Adipocyte (in vitro differentiated cells): ENCODE data around the gene KCNQ1.

ENCODE experiments used
- DNase-seq: peaks from one replicate; pipeline ENCODE4 v3.0.0-alpha.2; 2015; ENCODE audit warnings: low read depth
- H3K27me3 ChIP-seq: replicated peaks from 2 replicates; pipeline ENCODE4 v1.7.0; 2013; ENCODE audit warnings: mild to moderate bottlenecking, low read length, moderate library complexity; ENCODE audit not compliant: control insufficient read depth, insufficient read depth
- H3K36me3 ChIP-seq: 2 replicates; pipeline ENCODE4 v1.7.0; 2013; ENCODE audit warnings: low read length, mild to moderate bottlenecking, moderate library complexity; ENCODE audit not compliant: control insufficient read depth, insufficient read depth, severe bottlenecking
- H3K4me1 ChIP-seq: 2 replicates; pipeline ENCODE4 v1.7.0; 2013; ENCODE audit warnings: mild to moderate bottlenecking, low read length, moderate library complexity; ENCODE audit not compliant: control insufficient read depth, insufficient read depth
- H3K4me3 ChIP-seq: 2 replicates; pipeline ENCODE4 v1.7.0; 2013; ENCODE audit warnings: mild to moderate bottlenecking, low read length, moderate library complexity
- H3K9ac ChIP-seq: 2 replicates; pipeline ENCODE4 v1.7.0; 2013; ENCODE audit warnings: mild to moderate bottlenecking, low read length, moderate library complexity
- H3K9me3 ChIP-seq: 2 replicates; pipeline ENCODE4 v1.7.0; 2013; ENCODE audit warnings: mild to moderate bottlenecking, low read length, moderate library complexity; ENCODE audit not compliant: control insufficient read depth

The KCNQ1 gene

DNA sequence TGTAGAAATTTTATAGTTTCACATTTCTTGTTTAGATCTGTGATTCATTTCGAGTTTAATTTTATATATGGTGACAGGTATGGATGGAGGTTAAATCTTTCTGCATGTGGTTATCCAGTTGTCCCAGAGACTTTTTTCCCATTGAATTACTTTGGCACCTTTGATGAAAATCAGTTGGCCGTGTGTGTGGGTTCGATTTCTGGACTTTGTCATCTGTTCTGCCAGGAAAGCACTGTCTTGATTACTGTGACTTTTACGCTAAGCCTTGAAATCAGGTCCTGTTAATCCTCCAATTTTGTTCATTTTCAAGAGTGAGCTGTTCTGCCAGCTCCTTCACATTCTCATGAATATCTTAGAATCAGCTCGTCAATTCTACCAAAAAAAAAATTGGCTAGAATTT lies 107.4 kb downstream of the KCNQ1 start:
- Histone ChIP-seq H3K4me1 (no peaks in the 10 kb centered on the region), H3K9ac (no peak overlapping the region), H3K36me3 (no peaks in the 10 kb centered on the region), H3K27me3 (peaks cover 32% of the 10 kb centered on the region), H3K9me3 (peaks cover 3% of the 10 kb centered on the region), H3K4me3 (no peak overlapping the region)
- DNase-seq, result no peak

DNA sequence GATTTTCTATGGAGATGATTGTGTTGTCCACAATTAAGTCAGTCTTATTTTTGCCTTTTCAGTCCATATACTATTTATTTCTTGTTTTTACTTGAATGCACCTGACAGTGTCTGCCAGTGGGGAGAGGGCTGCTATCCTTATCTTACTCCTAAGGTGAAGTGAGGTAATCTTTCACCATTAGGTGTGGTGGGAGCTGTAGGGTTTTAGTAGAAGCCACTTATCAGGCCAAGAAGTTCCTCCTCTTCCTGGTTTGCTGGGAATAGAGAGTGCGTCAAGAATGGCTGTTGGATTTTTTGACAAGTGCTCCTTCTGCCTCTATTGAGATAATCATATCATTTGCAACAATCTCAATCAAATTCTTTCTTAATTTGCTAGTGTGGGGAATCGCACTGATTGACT lies 108.4 kb downstream of the KCNQ1 start:
- no peaks in the 10 kb centered on the region for H3K4me1 ChIP-seq
- DNase-seq, result no peak
- no peak overlapping the region for H3K9ac ChIP-seq
- H3K4me3 ChIP-seq, result no peak overlapping the region
- no peaks in the 10 kb centered on the region for H3K36me3 ChIP-seq
- peaks cover 32% of the 10 kb centered on the region for H3K27me3 ChIP-seq
- H3K9me3 ChIP-seq, result peaks cover 11% of the 10 kb centered on the region

DNA sequence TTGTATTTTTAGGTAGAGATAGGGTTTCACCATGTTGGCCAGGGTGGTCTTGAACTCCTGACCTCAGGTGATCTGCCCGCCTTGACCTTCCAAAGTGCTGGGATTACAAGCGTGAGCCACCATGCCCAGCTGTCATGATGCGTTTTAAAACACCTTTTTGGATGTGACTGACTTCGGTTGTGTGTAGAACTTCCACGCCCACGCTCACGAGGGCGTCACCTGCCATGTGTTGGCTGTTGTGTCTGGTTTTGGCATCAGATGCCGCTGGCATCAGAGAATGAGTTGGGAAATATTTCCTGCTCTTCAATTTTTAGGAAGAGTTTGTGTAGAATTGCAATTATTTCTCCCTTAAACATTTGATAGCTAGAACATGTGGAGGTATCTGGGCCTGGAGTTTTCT lies 109.1 kb downstream of the KCNQ1 start:
- peaks cover 28% of the 10 kb centered on the region for H3K27me3 ChIP-seq
- no peak overlapping the region for H3K4me3 ChIP-seq
- no peak for DNase-seq
- no peaks in the 10 kb centered on the region for H3K36me3 ChIP-seq
- no peak overlapping the region for H3K9ac ChIP-seq
- peaks cover 11% of the 10 kb centered on the region for H3K9me3 ChIP-seq
- no peaks in the 10 kb centered on the region for H3K4me1 ChIP-seq

DNA sequence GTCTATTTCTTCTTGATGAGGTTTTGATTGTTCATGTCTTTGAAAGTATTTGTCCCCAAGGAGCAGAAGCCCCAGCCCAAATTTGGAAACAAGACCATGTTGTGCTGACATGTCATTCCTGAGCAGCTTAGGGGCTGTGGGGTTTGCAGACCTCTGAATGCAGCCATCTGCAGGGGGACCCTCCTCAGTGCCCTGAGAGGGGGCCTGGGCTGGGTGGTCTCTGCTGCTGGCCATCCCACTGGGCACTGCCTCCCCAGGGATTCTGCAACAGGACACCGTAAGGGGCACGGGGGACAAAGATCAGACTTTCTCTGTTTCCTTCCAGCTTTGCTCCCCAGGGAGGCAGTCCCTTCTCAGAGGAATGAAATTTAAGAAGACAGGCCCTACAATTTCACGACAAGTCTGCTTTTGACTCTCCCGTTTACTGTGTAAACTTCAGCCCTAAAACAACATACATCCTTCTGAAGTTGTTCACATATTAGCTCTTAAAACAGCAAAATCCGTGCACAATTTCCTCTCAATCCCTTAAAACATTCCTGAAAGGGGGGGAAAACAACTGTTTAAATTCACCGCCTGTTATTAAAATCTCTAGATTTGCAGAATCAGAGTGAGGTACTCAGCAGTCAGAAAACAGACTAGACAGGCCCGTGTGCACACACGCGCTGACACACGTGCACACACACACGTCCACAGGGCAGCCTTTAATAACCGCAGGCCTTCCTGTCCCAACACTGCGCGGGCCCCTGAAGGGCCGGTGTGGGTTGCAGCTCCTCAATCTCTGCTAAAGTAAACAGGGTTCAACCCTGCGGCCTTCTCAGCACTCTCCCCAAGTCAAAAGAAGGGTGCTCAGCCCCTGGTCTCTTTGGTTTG lies 109.8 kb downstream of the KCNQ1 start:
- H3K4me1 ChIP-seq, result no peaks in the 10 kb centered on the region
- H3K36me3 ChIP-seq, result no peaks in the 10 kb centered on the region
- no peak overlapping the region for H3K4me3 ChIP-seq
- H3K9ac ChIP-seq, result no peak overlapping the region
- H3K9me3 ChIP-seq, result peaks cover 11% of the 10 kb centered on the region
- peaks cover 28% of the 10 kb centered on the region for H3K27me3 ChIP-seq
- DNase-seq, result no peak

DNA sequence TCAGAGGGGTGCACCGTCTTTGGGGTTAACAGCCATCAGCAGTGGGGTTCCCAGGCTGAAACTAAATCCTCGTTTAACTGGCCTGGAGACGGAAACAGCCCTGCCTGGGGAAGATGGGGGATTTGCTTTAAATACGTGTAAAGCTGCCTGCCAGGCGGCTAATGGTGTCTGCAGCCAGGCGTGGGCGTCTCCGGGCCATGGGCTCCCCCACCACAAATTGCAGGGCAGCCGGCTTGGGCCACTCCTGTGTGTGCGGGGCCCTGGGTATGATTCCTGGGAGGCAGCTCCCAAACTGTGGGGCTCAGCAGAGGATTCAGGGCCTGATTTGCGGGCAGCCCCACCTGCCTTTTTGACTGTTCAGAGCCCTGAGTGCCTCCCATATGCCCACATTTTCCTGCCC lies 110.5 kb downstream of the KCNQ1 start:
- Histone ChIP-seq H3K36me3 (no peaks in the 10 kb centered on the region), H3K27me3 (peaks cover 22% of the 10 kb centered on the region), H3K9ac (no peak overlapping the region), H3K9me3 (peaks cover 11% of the 10 kb centered on the region), H3K4me1 (no peaks in the 10 kb centered on the region), H3K4me3 (no peak overlapping the region)
- DNase-seq, result no peak

DNA sequence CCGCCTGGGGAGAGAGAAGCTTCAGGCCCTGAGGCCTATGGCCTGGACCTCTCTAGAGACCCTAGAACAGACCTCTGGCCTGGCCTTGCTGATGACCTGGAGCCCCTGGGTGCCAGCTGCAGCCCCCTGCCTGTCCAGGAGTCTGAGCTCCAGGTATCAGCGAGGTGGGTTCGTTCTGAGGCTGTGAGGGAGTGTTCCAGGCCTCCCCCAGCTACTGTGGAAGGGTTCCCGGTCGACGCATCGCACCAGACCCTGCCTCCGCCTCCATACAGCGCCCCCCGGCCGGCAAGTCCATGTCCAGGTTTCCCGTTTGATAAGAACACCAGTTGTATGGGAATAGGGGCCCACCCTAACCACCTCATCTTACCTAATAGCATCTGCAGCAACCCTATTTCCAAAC lies 111.1 kb downstream of the KCNQ1 start:
- no peak for DNase-seq
- Histone ChIP-seq H3K4me3 (no peak overlapping the region), H3K9ac (no peak overlapping the region), H3K9me3 (peaks cover 11% of the 10 kb centered on the region), H3K36me3 (no peaks in the 10 kb centered on the region), H3K4me1 (no peaks in the 10 kb centered on the region), H3K27me3 (peaks cover 17% of the 10 kb centered on the region)

DNA sequence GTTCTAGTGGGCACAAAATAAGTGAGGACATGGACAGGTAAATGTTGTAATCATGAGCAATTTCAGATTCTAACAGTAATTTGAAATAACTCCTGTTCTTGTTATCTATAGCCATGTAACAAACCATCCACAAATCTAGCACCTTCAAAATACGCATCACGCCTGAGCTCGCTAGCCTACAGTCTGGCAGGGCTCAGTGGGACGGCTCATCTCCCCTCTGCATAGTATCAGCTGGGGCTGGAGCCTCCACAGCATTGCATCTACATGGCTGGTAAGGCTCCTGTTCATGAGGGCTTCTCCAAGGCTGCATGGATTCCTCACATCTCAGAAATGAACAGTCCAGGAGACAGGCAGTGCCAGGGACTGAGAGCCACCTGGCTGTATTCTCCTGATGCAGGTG lies 112.6 kb downstream of the KCNQ1 start:
- Histone ChIP-seq H3K4me3 (no peak overlapping the region), H3K9me3 (peaks cover 11% of the 10 kb centered on the region), H3K27me3 (peaks cover 7% of the 10 kb centered on the region), H3K4me1 (no peaks in the 10 kb centered on the region), H3K36me3 (no peaks in the 10 kb centered on the region), H3K9ac (no peak overlapping the region)
- no peak for DNase-seq

DNA sequence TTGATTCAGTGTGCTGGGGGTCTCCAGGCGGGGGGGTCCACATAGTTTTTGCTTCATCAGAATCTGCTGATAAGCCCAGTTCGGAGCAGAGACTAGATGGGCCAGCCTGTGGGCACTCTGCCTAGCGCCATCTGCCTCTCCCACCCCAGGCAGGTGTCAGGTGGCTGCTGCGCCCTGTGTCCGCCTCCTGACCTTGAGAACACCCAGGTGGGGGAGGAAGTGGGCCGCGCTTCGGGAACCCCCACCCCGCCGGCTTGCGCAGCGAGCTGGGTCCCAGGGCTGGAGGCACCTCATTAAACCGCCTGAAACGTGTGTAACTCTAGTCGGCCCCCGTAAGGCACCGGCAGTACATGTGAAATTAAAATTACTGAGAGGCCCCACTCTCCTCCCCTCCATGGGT lies 113.6 kb downstream of the KCNQ1 start:
- H3K9ac ChIP-seq, result no peak overlapping the region
- H3K36me3 ChIP-seq, result no peaks in the 10 kb centered on the region
- DNase-seq, result no peak
- H3K27me3 ChIP-seq, result peaks cover 7% of the 10 kb centered on the region
- peaks cover 11% of the 10 kb centered on the region for H3K9me3 ChIP-seq
- no peak overlapping the region for H3K4me3 ChIP-seq
- no peaks in the 10 kb centered on the region for H3K4me1 ChIP-seq

DNA sequence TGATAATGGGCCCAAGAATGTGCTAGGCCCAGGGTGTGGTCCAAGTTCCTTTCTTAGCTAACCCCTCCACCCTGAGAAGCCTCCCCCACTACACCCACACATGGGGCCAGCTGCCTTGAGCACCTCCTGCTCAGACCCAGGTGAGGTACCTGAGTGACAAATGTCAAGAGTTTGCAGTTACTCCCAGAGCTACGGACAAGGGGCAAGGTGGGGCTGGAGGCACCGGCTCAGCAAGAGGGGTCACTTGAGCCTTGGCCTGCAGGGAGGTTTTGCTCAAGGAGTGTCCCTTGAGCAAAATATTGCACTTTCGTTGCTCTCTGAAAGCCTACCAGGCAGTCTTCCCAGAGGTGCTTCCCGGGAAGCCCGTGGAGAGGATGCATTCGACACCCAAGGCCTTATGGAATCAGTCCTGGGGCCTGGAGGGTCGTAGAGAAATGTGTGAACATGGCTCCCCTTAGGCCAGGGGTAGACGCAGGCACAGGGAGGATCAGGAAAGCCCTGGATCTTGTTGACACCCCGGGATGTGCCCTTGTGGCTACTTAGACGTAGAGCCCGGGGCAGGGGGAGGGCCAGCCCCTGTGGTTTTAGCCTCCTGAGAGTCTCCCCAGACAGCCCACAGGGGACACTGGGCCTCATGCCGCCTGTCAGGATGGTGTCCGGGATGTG lies 114.2 kb downstream of the KCNQ1 start:
- Histone ChIP-seq H3K4me1 (no peaks in the 10 kb centered on the region), H3K9me3 (peaks cover 11% of the 10 kb centered on the region), H3K36me3 (no peaks in the 10 kb centered on the region), H3K9ac (no peak overlapping the region), H3K27me3 (peaks cover 11% of the 10 kb centered on the region), H3K4me3 (no peak overlapping the region)
- no peak for DNase-seq

DNA sequence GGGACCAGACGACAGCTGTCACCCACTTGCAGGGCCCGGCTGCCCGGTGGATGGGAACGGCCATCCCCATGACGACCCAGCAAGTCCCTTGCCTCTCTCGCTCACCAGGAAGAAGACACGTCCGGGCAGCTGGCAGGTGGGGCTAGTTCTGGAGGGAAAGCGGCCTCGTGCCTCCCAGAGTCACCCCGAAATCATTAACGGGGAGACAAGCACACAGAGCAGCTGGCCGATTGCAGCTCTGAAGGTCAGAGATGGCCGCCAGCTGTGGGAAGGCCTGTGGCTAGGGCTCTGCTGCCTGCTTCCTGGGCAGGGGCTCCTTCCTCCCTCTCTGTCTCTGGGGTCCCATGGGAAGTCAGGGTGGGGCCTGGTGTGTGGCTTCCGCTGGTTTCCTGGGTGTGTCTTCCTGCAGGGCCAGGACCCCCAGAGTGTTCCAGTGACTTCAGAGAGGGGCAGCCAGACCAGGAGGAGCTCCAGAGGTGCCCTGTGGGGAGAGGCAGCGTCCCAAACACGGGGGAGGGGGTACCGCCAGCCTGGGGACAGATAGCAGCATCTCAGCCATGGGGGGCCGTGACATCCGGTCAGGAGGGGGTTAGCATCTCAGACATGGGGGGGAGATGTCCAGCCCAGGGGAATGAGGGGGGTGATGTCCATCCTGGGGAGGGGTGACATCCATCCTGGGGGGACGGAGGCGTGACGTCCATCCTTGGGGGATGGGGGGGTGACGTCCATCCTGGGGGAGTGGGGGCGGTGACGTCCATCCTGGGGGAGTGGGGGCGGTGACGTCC lies 114.9 kb downstream of the KCNQ1 start:
- Histone ChIP-seq H3K36me3 (no peaks in the 10 kb centered on the region), H3K4me3 (no peak overlapping the region), H3K9ac (no peak overlapping the region), H3K27me3 (peaks cover 12% of the 10 kb centered on the region), H3K4me1 (no peaks in the 10 kb centered on the region), H3K9me3 (peaks cover 11% of the 10 kb centered on the region)
- no peak for DNase-seq
